ENCODE data around the gene TMEM9B.

TMEM9B gene

GRCh38 chr11:8928205-8928604 lies 36.0 kb downstream of the TMEM9B start:
- no peaks in the 10 kb centered on the region for H3K27me3 ChIP-seq (ENCODE audit: insufficient read depth, poor library complexity, severe bottlenecking)
- H3K27ac ChIP-seq (replicated peaks), result no peak overlapping the region
- no peak for TF ChIP-seq POLR2AphosphoS5 (IDR thresholded peaks at IDR 0.05; ENCODE audit: low read depth)
- no peak for TF ChIP-seq CTCF (IDR thresholded peaks at IDR 0.05; ENCODE audit: insufficient read depth, low read length)
- TF ChIP-seq SPI1 (IDR thresholded peaks at IDR 0.05; ENCODE audit: borderline replicate concordance, low read depth), result no peak
- no peak for TF ChIP-seq REST (IDR thresholded peaks at IDR 0.05; ENCODE audit: insufficient replicate concordance, low read depth)
- TF ChIP-seq GABPA (IDR thresholded peaks at IDR 0.05; ENCODE audit: low read depth), result no peak
- no peak overlapping the region for H3K4me3 ChIP-seq (replicated peaks; ENCODE audit: insufficient read depth, low read length)
- DNase-seq (ENCODE audit: low read depth in 1 of 2, low spot score in 1 of 2), result no peak

- no peak for DNase-seq (ENCODE audit: low read depth in 1 of 2, low spot score in 1 of 2)
- TF ChIP-seq GABPA (IDR thresholded peaks at IDR 0.05; ENCODE audit: low read depth) (no peak), POLR2AphosphoS5 (IDR thresholded peaks at IDR 0.05; ENCODE audit: low read depth) (no peak), CTCF (IDR thresholded peaks at IDR 0.05; ENCODE audit: insufficient read depth, low read length) (no peak), SPI1 (IDR thresholded peaks at IDR 0.05; ENCODE audit: borderline replicate concordance, low read depth) (no peak), REST (IDR thresholded peaks at IDR 0.05; ENCODE audit: insufficient replicate concordance, low read depth) (no peak)
- H3K27ac ChIP-seq (replicated peaks), result no peak overlapping the region
- H3K4me3 ChIP-seq (replicated peaks; ENCODE audit: insufficient read depth, low read length), result no peak overlapping the region
- H3K27me3 ChIP-seq (ENCODE audit: insufficient read depth, poor library complexity, severe bottlenecking), result no peaks in the 10 kb centered on the region
Observed at GRCh38 chr11:8927233-8927632, 37.0 kb downstream of the TMEM9B start.

GRCh38 chr11:8926236-8926635 lies 38.0 kb downstream of the TMEM9B start:
- Histone ChIP-seq H3K27ac (replicated peaks) (no peak overlapping the region), H3K4me3 (replicated peaks; ENCODE audit: insufficient read depth, low read length) (no peak overlapping the region), H3K27me3 (ENCODE audit: insufficient read depth, poor library complexity, severe bottlenecking) (no peaks in the 10 kb centered on the region)
- TF ChIP-seq REST (IDR thresholded peaks at IDR 0.05; ENCODE audit: insufficient replicate concordance, low read depth), result no peak
- TF ChIP-seq POLR2AphosphoS5 (IDR thresholded peaks at IDR 0.05; ENCODE audit: low read depth), result no peak
- TF ChIP-seq GABPA (IDR thresholded peaks at IDR 0.05; ENCODE audit: low read depth), result no peak
- no peak for TF ChIP-seq CTCF (IDR thresholded peaks at IDR 0.05; ENCODE audit: insufficient read depth, low read length)
- no peak for TF ChIP-seq SPI1 (IDR thresholded peaks at IDR 0.05; ENCODE audit: borderline replicate concordance, low read depth)
- no peak for DNase-seq (ENCODE audit: low read depth in 1 of 2, low spot score in 1 of 2)

Data from HL-60 (cell line).